Nephron progenitor cell (in vitro differentiated cells): ENCODE data around the gene LYSET.

ENCODE experiments used
- DNase-seq: peaks from one replicate; pipeline ENCODE4 v3.0.0; 2021
- H3K27ac Mint-ChIP-seq: 2 replicates; pipeline ENCODE4 v1.8.0; 2021; ENCODE audit warnings: mild to moderate bottlenecking, moderate library complexity, mixed read lengths
- H3K27me3 Mint-ChIP-seq: 2 replicates; pipeline ENCODE4 v1.8.0; 2021; ENCODE audit warnings: mild to moderate bottlenecking, low read depth, mixed read lengths; ENCODE audit not compliant: poor library complexity
- H3K36me3 Mint-ChIP-seq: 2 replicates; pipeline ENCODE4 v1.8.0; 2021; ENCODE audit warnings: low read depth, mixed read lengths
- H3K4me1 Mint-ChIP-seq: 2 replicates; pipeline ENCODE4 v1.8.0; 2021; ENCODE audit warnings: mixed read lengths
- H3K4me3 Mint-ChIP-seq: 2 replicates; pipeline ENCODE4 v1.8.0; 2021; ENCODE audit warnings: mild to moderate bottlenecking, moderate library complexity, mixed read lengths
- H3K9me3 Mint-ChIP-seq: 2 replicates; pipeline ENCODE4 v1.8.0; 2021; ENCODE audit warnings: mild to moderate bottlenecking, moderate library complexity, mixed read lengths
- TF ChIP-seq, protein P1 (sequence below): fragments of 200-600 bp; sonication (generic); IDR thresholded peaks from 2 replicates; pipeline ENCODE4 v1.5.0; 2021; ENCODE audit warnings: antibody characterized with exemption

The LYSET gene

DNA sequence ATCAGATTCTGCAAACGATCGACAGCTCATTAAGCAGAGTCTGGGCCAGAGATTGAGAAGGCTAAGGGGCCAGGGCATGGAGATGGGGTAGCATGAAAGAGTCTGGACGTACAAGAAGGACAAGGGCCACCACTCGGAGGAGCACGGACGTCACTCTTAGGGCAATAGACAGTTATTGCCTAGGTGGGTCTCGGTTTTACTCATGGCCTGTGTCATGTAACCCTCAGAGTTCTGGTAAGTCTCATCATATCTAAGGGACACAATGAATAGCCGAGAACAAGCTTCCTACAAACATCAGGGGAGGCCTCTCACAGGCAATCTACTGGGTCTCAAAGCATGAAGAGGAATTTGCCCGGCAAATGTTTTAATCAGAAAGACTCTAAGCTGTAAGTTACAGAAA is 39.0 kb upstream of the LYSET start:
- TF ChIP-seq, protein P1, sequence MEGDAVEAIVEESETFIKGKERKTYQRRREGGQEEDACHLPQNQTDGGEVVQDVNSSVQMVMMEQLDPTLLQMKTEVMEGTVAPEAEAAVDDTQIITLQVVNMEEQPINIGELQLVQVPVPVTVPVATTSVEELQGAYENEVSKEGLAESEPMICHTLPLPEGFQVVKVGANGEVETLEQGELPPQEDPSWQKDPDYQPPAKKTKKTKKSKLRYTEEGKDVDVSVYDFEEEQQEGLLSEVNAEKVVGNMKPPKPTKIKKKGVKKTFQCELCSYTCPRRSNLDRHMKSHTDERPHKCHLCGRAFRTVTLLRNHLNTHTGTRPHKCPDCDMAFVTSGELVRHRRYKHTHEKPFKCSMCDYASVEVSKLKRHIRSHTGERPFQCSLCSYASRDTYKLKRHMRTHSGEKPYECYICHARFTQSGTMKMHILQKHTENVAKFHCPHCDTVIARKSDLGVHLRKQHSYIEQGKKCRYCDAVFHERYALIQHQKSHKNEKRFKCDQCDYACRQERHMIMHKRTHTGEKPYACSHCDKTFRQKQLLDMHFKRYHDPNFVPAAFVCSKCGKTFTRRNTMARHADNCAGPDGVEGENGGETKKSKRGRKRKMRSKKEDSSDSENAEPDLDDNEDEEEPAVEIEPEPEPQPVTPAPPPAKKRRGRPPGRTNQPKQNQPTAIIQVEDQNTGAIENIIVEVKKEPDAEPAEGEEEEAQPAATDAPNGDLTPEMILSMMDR, result no peak
- H3K4me3 Mint-ChIP-seq, result no peak overlapping the region
- peaks cover 20% of the 10 kb centered on the region for H3K27me3 Mint-ChIP-seq
- no peaks in the 10 kb centered on the region for H3K36me3 Mint-ChIP-seq
- H3K4me1 Mint-ChIP-seq, result peaks cover 25% of the 10 kb centered on the region
- DNase-seq, result no peak
- no peaks in the 10 kb centered on the region for H3K9me3 Mint-ChIP-seq
- no peak overlapping the region for H3K27ac Mint-ChIP-seq

DNA sequence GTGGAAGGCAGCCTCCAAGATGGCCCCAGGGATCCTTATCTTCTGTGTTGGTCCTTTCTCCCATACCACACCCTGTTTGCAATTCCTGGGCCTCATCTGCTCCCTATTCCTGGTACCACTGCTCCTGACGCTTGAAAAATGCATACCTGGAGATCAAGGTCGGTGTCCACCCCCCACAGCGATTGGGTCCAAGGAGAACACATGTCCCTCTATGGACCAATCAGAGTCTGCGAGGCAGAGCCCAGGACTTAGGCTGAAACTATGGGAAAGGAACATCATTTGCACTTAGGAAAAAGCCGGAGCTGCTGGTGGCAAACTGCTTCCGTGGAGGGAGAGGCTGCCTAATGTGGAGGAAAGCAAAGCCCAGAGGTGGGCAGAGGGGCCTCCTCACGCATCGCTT is 36.1 kb upstream of the LYSET start:
- Mint-ChIP-seq H3K9me3 (no peaks in the 10 kb centered on the region), H3K4me1 (peaks cover 23% of the 10 kb centered on the region), H3K27me3 (peaks cover 25% of the 10 kb centered on the region), H3K4me3 (no peak overlapping the region), H3K27ac (no peak overlapping the region), H3K36me3 (no peaks in the 10 kb centered on the region)
- no peak for DNase-seq
- TF ChIP-seq, protein P1, result no peak

DNA sequence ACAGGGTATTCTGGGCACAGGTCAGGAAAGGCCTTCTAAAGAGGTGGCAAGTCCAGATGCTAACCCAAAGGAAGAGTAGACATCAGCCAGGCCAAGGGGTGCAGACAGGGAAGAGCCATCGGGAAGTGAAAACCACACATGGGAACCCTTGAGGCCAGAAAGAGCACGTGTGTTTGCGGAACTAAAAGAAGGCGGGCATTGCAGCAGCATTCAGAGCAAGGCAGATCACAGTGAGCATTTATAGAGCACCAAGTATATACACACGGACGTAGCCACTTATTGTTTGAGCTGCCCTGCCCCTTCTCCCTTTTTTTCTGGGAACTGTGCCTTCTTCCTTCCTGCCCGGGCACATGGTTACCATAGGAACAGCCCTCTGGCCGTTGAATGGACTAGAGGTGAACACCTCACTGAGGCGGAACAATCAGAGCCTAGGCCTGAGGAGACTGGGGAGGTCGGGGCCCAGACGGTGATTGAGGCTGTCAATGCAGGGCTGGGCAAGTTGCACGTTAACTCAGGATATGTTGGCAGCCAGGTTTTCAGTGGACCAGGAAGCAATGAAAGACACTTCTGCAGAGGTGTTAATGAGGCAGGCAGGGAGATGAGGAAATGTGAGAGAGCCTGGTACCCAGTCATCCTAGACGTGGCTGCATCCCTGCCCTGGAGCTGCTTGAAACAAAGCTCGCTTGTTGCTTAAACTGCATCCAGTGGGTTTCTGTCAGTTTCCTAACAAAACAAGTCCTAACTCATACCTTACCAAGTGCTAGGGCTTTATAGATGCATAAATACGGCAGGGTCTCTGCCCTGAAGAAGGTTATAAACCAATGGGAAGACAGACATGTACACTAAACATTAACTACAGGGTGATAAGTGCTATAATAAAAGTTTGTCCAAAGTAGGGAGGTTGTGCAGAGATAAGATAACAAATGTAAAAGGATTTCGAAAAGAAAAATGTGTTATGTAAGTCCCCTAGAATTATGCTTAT is 34.6 kb upstream of the LYSET start:
- peaks cover 23% of the 10 kb centered on the region for H3K27me3 Mint-ChIP-seq
- H3K36me3 Mint-ChIP-seq, result no peaks in the 10 kb centered on the region
- H3K27ac Mint-ChIP-seq, result no peak overlapping the region
- DNase-seq, result no peak
- H3K4me3 Mint-ChIP-seq, result no peak overlapping the region
- peaks cover 23% of the 10 kb centered on the region for H3K4me1 Mint-ChIP-seq
- H3K9me3 Mint-ChIP-seq, result no peaks in the 10 kb centered on the region
- TF ChIP-seq, protein P1, result no peak

DNA sequence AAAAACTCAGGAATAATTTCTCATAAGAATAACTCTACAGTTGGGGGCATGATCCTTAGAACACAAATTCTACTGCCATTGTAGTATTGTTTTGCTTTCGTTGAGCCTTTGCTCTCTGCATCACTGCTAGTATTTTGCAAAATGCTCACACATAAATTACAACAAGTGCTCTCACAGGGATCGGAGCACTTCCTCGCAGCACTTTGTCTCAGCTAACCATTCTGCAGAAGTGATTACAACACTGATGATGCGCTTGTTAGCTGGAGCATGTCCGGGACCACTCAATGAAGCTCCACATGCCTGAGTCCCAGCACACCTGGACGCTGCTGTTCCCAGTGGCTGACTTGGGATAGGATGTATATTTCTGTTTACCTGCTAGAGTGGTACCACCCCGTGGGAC is 32.0 kb upstream of the LYSET start:
- Mint-ChIP-seq H3K36me3 (no peaks in the 10 kb centered on the region), H3K4me1 (peaks cover 23% of the 10 kb centered on the region), H3K4me3 (no peak overlapping the region), H3K27ac (no peak overlapping the region), H3K27me3 (peaks cover 21% of the 10 kb centered on the region), H3K9me3 (no peaks in the 10 kb centered on the region)
- no peak for DNase-seq
- TF ChIP-seq, protein P1, result no peak

DNA sequence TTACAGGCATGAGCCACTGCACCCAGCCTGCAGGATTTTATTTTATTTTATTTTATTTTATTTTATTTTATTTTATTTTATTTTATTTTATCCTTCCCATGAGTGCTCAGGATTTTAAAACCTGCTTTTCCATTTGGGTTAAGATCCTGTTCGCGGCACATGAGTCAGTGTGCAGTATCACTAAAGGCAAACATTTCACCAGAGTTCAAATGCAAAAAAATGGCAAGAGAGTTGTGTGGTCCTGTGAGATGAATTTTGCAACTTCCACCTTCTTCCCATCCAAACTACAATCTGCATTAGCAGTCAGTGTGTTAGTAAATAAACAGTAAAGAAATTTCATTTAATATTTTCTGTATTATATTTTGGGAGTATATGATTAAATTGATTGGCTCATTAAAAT is 29.4 kb upstream of the LYSET start:
- Mint-ChIP-seq H3K4me1 (peaks cover 10% of the 10 kb centered on the region), H3K36me3 (no peaks in the 10 kb centered on the region), H3K4me3 (no peak overlapping the region), H3K27ac (no peak overlapping the region), H3K9me3 (no peaks in the 10 kb centered on the region), H3K27me3 (peaks cover 15% of the 10 kb centered on the region)
- TF ChIP-seq, protein P1, result no peak
- no peak for DNase-seq
